Large intestine (tissue), 3 donors: ENCODE data around the gene ASAP3. TPM values are rescaled to one million over a fixed set of nuclear protein-coding genes. Genes with fewer than 3 reads are reported as not detected.
"Not testable (repeated sequence)": the region's sequence is repeated elsewhere in the genome, so short reads cannot be mapped to it uniquely, and the experiment has no call there.

Source experiments
- DNase-seq, 2 donors: peaks; one replicate each; pipeline versions ENCODE4 v3.0.0 to v3.0.0-alpha.2; 2013
- H3K27ac ChIP-seq: one replicate; pipeline ENCODE4 v1.5.1; 2013; ENCODE audit warnings: low read length
- H3K27me3 ChIP-seq: 2 replicates; pipeline ENCODE4 v1.6.1; 2013; ENCODE audit warnings: low read length; ENCODE audit not compliant: control insufficient read depth, insufficient read depth
- H3K36me3 ChIP-seq: 2 replicates; pipeline ENCODE4 v1.6.1; 2013; ENCODE audit warnings: low read length; ENCODE audit not compliant: control insufficient read depth, insufficient read depth
- H3K4me1 ChIP-seq: one replicate; pipeline ENCODE4 v1.6.1; 2013; ENCODE audit warnings: low read length; ENCODE audit not compliant: control insufficient read depth, insufficient read depth
- H3K4me3 ChIP-seq: one replicate; pipeline ENCODE4 v1.5.1; 2013; ENCODE audit warnings: low read length
- H3K9me3 ChIP-seq: one replicate; pipeline ENCODE4 v1.6.1; 2013; ENCODE audit warnings: mild to moderate bottlenecking, low read depth, low read length, moderate library complexity; ENCODE audit not compliant: control insufficient read depth
- WGBS: methylation state at CpG from one replicate; pipeline ENCODE4 v1.1.5; 2013; ENCODE audit warnings: low lambda C conversion rate; ENCODE audit not compliant: insufficient coverage; 5-methylcytosine and 5-hydroxymethylcytosine counted together
- polyA plus RNA-seq: library from polyadenylated mRNA; unstranded; fragments of 120-200 nt; gene quantifications from one replicate; pipeline ENCODE4 v1.2.1, GENCODE V29; 2013

The ASAP3 gene
- polyA plus RNA-seq, 1 donor, result 14.0 TPM

GRCh38 chr1:23514111-23514679, 30.2 kb upstream of the ASAP3 start:
- H3K4me1 ChIP-seq, result no peaks in the 10 kb centered on the region
- DNase-seq, result no peak
- H3K36me3 ChIP-seq, result peaks cover 18% of the 10 kb centered on the region
- H3K27me3 ChIP-seq, result no peaks in the 10 kb centered on the region
- WGBS, result no CpG with 5 or more reads among the region's 3 CpGs
- H3K27ac ChIP-seq, result no peak overlapping the region
- H3K9me3 ChIP-seq, result no peaks in the 10 kb centered on the region
- no peak overlapping the region for H3K4me3 ChIP-seq

GRCh38 chr1:23509896-23510295, 25.9 kb upstream of the ASAP3 start:
- DNase-seq, result no peak
- peaks cover 5% of the 10 kb centered on the region for H3K36me3 ChIP-seq
- no peak overlapping the region for H3K27ac ChIP-seq
- no peak overlapping the region for H3K4me3 ChIP-seq
- H3K4me1 ChIP-seq, result no peaks in the 10 kb centered on the region
- no peaks in the 10 kb centered on the region for H3K9me3 ChIP-seq
- WGBS, result no CpG with 5 or more reads among the region's 15 CpGs
- H3K27me3 ChIP-seq, result no peaks in the 10 kb centered on the region

DNA sequence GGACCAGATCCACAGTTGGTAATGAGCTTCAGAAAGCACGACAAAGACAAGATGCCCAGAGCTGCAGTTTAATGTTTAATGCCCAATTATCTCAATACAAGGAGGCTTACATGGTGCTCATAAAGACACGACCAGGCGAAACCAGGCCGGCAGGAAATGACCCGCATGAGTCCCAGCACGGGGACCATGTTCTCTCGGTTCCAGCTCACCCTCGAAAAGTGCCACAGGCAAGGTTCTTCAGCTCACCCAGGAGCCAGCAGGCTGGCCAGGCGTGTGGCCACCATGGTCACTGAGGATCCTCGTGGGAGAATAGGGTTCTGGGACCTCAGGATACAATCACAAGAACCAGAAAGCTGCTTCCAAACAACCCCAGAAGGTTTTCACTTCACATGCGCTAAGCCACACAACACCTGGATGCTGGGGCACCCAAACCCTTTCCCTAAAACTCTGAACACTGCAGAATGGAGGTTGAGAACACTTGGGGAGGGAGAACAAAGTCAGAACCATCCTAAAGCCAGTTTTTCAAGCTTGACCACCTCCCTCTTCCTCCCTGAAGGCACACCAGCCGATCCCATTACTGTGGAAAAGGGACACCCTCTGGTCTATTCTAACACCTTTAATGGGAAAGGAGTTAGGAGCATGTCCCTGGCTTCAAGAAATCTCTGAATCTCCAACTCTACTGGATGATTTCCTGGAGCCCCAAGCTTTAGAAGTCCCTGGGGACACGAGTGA, 22.6 kb upstream of the ASAP3 start:
- DNase-seq, result no peak
- WGBS, result no CpG with 5 or more reads among the region's 13 CpGs

DNA sequence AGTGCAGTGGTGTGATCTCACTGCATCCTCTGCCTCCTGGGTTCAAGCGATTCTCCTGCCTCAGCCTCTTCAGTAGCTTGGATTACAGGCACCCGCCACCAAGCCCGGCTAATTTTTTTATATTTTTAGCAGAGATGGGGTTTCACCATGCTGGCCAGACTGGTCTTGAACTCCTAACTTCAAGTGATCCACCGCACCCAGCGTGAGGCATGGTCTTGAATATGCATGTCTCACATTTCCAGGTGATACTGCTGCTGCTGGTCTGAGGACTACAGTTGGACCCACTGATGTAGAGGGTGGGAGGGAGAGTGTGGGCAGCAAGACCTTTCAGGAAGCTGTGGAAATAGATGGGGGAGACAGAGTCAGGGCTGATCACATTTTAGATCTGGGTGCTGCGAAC, 21.9 kb upstream of the ASAP3 start:
- no peaks in the 10 kb centered on the region for H3K4me1 ChIP-seq
- peaks cover 5% of the 10 kb centered on the region for H3K36me3 ChIP-seq
- no peaks in the 10 kb centered on the region for H3K27me3 ChIP-seq
- no peaks in the 10 kb centered on the region for H3K9me3 ChIP-seq
- no peak overlapping the region for H3K4me3 ChIP-seq
- DNase-seq, result no peak
- no peak overlapping the region for H3K27ac ChIP-seq
- no CpG with 5 or more reads among the region's 6 CpGs for WGBS

More for the DNA sequence above, 22.6 kb upstream of the ASAP3 start:
- peaks cover 5% of the 10 kb centered on the region for H3K36me3 ChIP-seq
- H3K27me3 ChIP-seq, result no peaks in the 10 kb centered on the region
- H3K27ac ChIP-seq, result no peak overlapping the region
- H3K9me3 ChIP-seq, result no peaks in the 10 kb centered on the region
- H3K4me3 ChIP-seq, result no peak overlapping the region
- no peaks in the 10 kb centered on the region for H3K4me1 ChIP-seq

GRCh38 chr1:23504156-23504555, 20.2 kb upstream of the ASAP3 start:
- not testable (repeated sequence) for H3K4me1 ChIP-seq, H3K9me3 ChIP-seq, DNase-seq, H3K36me3 ChIP-seq, H3K27ac ChIP-seq, H3K4me3 ChIP-seq, H3K27me3 ChIP-seq
- WGBS, result no CpG with 5 or more reads among the region's 24 CpGs

DNA sequence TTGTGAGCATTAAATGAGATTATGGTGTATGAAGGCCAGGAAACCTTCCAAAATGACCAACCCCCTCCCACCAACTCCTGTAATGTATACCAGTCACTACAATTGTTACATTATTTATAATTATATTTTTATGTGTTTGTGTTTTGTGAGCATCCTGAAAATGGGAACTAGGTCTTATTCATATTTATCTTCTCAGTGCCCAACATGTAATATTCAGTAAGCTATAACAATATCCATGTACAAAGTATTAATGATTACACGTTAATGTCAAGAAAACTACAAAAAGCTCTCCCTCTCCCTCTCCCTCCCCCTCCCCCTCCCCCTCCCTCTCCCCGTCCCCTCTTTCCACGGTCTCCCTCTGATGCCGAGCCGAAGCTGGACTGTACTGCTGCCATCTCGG, 19.0 kb upstream of the ASAP3 start:
- no peaks in the 10 kb centered on the region for H3K9me3 ChIP-seq
- no peak overlapping the region for H3K4me3 ChIP-seq
- whole genome bisulfite sequencing, result no CpG with 5 or more reads among the region's 6 CpGs
- H3K4me1 ChIP-seq, result no peaks in the 10 kb centered on the region
- H3K27ac ChIP-seq, result no peak overlapping the region
- no peaks in the 10 kb centered on the region for H3K36me3 ChIP-seq
- no peak for DNase-seq
- no peaks in the 10 kb centered on the region for H3K27me3 ChIP-seq

DNA sequence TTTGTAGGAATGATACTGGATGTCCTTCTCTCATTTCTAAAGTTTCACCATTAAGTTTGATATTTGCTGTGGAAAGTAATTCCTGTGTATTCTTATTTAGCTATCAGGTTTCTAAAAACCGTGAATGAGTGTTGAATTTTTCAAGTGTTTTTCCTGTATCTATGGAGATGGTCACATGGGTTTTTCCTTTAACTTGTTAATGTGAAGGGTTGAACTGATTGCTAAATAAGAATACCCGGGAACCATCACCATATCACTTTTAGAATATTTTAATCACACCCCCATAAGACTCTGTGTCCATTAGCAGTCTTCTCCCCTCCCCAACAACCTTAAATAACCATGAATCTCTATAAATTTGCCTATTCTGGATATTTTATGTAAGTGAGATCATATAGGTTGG, 16.5 kb upstream of the ASAP3 start:
- no peak for DNase-seq
- H3K27ac ChIP-seq, result no peak overlapping the region
- no peaks in the 10 kb centered on the region for H3K27me3 ChIP-seq
- H3K36me3 ChIP-seq, result no peaks in the 10 kb centered on the region
- 43% methylated on average over 1 of the region's 2 CpGs for WGBS
- H3K9me3 ChIP-seq, result no peaks in the 10 kb centered on the region
- H3K4me3 ChIP-seq, result no peak overlapping the region
- no peaks in the 10 kb centered on the region for H3K4me1 ChIP-seq

GRCh38 chr1:23497777-23498439, 13.9 kb upstream of the ASAP3 start:
- no peak for DNase-seq
- no peaks in the 10 kb centered on the region for H3K36me3 ChIP-seq
- no peaks in the 10 kb centered on the region for H3K4me1 ChIP-seq
- H3K27ac ChIP-seq, result no peak overlapping the region
- no peaks in the 10 kb centered on the region for H3K9me3 ChIP-seq
- no peaks in the 10 kb centered on the region for H3K27me3 ChIP-seq
- 100% methylated on average over 1 of the region's 3 CpGs for WGBS
- H3K4me3 ChIP-seq, result no peak overlapping the region

DNA sequence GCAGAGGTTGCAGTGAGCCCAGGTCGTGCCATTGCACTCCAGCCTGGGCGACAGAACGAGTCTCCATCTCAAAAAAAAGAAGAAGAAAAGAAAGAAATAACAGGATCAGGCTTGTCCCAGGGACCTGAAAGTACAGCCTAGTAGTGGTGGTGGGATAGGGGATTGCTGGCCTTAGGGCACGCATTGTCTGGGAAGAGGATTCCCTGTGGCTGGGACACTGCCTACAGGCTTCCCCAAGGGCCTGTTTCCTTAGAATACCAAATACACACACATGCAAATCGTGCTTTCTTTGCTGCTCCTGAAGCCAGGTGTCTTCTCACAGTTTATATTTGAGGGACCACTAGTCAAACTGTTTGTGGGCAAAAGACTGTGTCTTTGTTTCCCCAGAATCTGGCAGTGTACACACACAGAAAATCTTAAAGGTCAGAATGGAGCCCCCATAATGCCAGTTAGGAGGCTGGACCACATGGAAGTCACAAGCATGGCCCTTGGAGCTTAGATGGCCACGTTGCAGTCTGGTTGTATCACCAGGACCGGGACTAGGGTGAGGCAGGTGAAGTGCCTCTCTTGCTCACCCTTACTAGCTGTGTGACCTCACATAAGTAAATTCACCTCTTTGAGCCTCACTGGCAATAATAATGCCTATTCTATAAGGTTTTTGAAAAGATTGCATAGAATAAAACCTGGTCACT, 12.7 kb upstream of the ASAP3 start:
- no peaks in the 10 kb centered on the region for H3K9me3 ChIP-seq
- H3K36me3 ChIP-seq, result no peaks in the 10 kb centered on the region
- H3K27ac ChIP-seq, result no peak overlapping the region
- no peaks in the 10 kb centered on the region for H3K4me1 ChIP-seq
- 93% methylated on average over 3 of the region's 7 CpGs for WGBS
- H3K27me3 ChIP-seq, result no peaks in the 10 kb centered on the region
- DNase-seq, result no peak
- no peak overlapping the region for H3K4me3 ChIP-seq

GRCh38 chr1:23494836-23495235, 10.9 kb upstream of the ASAP3 start:
- no CpG with 5 or more reads among the region's 6 CpGs for WGBS
- not testable (repeated sequence) for H3K9me3 ChIP-seq, H3K27me3 ChIP-seq, DNase-seq, H3K36me3 ChIP-seq, H3K4me1 ChIP-seq, H3K4me3 ChIP-seq, H3K27ac ChIP-seq
